GM04503 (cell line): ENCODE results near the gene METTL26.
A peak's percentile ranks its signal among the peaks of the same experiment; 100 is the strongest.

Experiments used
- DNase-seq: peaks from one replicate; pipeline ENCODE4 v3.0.0-alpha.2; 2012; ENCODE audit warnings: low read depth

The METTL26 gene

DNA sequence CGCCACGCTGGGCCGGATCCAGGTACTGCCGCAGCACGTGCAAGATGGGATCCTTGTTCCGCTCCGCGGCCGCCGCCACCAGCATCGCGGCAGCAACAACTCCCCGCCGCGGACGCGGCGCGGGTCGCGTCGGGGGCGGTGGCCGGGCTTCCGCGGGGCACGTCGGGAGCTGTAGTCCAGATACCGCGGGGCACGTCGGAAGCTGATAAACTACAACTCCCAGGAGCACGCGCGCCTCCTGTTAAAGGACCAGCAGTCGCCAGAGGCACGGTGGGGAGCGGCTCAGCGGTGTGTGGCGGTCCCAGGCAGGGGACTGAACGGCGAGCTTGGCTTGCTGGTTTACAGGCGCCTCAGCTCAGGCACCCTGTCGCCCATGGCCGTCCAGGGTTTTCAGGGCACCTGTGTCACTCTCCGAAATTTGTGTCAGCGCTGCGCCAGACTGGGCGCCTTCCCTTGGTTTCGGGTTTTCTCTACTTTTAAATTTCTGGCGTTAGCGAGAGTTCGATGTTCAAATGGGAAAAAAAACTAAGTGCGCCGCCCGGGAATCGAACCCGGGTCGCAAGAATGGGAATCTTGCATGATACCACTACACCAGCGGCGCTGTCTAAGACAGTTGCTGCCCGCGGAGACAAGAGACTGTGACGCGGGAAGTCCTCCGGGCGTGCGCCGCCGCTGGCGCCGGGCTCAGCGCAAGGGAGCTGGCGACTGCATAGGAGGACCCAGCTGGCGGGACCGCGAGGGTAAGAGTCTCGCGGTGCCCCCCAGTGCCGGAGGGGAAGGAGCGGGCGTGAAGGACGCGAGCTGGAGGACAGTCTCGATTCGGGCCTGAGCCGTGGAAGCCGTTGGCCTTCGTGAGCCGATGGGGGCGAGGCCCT lies at the start of gene METTL26:
Gene METTL26 (minus strand): TSS at position 100 of the 875 bp plus-strand sequence. CDS start 15 bp downstream, at position 85.
- DNase-seq = peak; percentile 63

GRCh38 chr16:684961-685696 lies 49.0 kb upstream of the METTL26 start:
- DNase-seq = no peak

DNA sequence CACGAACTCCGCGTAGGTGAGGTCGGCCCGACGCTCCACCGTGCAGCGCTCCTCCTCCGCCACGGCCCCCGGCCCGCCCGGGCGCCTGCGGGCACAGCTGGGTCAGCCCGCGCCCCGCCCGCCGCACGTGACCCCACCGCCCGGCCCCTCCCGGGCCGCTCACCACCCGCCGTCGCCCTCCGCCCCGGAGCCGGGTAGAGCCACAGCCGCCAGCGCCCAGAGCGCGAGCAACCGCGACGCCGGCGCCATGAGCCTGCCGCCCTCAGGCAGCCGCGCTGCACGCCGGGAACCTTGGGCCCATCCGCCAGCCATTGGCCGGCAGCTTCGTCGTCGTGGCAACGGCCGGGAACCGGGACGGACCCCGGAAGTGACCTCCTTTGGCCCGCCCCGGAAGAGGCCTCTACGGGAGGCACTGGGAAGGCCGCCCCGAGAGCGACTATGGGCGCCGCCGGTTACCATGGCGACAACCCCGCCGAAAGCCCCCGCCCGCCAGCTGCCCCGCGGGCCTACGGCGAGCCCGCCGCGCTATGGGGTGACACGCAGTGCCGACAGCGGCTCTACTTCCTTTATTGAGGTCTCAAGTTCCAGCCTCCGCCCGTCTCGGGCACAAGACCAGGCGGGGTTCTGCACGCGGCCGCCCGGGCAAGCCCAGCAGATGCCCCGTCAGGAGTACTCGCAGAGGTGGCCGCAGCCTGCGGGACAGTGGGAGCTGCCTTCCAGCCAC lies 48.1 kb upstream of the METTL26 start, which contains the start of gene JMJD8:
Gene JMJD8 (minus strand): TSS at position 264 of the 724 bp plus-strand sequence. CDS start 15 bp downstream, at position 249.
- peak; percentile 73 for DNase-seq

DNA sequence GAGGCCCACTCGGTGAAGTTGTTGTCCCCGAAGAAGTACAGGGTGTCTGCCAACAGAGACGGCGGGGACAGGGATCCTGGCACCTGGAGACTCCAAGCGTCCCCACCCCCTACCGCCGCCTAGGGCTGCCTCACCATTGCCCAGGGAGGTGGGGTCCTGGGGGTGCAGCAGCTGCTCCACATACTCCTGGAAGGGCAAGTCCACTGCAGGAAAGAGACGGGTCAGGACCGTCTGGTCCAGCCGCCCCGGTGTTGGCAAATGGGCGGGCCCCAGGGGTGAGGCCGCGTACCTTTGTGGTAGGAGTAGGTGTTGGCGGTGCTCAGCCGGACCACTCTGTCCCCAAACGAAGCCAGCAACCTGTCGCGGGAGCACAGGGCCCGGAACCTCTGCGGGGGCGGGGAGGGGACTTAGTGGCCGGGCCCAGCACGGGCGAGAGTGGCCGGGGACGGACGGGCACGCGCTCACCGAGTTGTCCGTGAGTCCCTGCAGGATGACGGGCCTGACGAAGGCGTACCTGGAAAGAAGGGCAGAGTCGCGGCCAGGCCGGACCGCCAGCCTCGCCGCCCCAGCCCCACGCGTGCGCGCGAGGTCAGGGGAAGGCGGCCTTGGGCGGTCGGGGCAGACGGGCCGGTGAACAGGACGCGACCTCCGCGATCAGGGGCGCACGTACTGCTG lies 47.4 kb upstream of the METTL26 start:
- DNase-seq = no peak

- no peak for DNase-seq
Measured at GRCh38 chr16:682493-683395, 46.6 kb upstream of the METTL26 start.

GRCh38 chr16:681746-682427 lies 45.8 kb upstream of the METTL26 start:
- DNase-seq = no peak

DNA sequence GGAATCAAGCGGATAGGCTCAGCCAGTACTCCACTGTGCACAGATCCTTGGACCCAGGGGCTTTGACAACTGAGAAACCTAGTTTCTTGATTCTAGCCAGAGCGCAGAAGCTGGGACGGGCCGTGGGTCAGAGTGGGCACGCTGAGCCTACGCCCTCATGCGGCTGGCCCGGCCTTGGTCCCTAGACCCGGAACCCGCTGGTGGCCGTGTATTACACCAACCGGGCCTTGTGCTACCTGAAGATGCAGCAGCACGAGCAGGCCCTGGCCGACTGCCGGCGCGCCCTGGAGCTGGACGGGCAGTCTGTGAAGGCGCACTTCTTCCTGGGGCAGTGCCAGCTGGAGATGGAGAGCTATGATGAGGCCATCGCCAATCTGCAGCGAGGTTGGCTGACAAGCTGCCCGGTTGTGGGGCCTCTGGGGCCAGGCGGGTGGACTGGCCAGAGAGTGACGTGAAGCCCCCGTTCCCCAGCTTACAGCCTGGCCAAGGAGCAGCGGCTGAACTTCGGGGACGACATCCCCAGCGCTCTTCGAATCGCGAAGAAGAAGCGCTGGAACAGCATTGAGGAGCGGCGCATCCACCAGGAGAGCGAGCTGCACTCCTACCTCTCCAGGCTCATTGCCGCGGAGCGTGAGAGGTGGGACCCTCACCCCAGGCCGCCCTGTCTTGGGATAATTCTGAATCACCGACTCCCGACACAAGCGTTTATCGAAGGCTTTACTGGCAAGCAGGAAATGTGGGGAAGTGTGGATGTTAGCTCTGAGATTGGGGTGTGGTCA lies 45.1 kb upstream of the METTL26 start:
- DNase-seq = no peak

DNA sequence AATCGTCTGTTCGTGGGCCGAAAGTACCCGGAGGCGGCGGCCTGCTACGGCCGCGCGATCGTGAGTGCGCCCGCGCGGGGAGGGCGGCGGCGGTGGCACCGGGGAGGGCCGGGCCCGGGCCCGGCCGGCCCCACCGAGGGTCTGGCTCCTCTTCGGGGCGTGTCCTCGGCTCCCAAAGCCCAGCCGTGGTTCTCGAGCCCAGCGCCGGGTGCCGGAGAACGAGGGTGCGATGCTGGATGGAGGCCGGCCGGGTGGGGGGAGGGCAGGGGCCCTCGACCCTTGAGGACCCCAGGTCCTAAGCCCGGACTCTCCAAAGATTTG lies 44.5 kb upstream of the METTL26 start:
- DNase-seq = no peak

DNA sequence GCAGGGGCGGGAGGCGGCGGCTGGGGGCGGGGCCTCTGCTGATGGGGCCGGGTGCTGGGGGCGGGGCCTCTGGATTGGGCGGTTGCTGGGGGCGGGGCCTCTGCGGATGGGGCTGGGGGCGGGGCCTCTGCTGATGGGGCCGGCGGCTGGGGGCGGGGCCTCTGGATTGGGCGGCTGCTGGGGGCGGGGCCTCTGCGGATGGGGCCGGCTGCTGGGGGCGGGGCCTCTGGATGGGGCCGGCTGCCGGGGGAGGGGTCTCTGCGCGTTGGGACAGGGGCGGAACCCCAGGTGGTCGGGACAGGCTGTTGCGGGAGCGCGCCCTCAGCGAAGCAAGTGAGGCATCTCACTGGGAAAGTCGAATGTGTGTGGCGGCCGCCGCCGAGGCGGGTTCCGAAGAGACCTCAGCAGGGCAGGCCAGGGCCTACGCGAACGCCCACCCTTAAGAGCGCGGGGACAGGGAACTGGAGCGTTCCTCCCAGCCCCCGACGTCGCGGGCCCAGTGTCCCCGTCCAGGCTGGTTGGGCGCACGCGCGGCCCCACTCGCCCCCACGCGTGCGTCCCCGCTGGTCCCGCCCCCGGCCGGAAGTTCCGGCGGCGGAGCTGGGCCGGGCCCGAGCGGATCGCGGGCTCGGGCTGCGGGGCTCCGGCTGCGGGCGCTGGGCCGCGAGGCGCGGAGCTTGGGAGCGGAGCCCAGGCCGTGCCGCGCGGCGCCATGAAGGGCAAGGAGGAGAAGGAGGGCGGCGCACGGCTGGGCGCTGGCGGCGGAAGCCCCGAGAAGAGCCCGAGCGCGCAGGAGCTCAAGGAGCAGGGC lies 43.9 kb upstream of the METTL26 start, which contains the start of gene STUB1:
Gene STUB1 (plus strand): TSS at position 597 of the 811 bp plus-strand sequence. CDS start 116 bp downstream, at position 713.
- DNase-seq = no peak

DNA sequence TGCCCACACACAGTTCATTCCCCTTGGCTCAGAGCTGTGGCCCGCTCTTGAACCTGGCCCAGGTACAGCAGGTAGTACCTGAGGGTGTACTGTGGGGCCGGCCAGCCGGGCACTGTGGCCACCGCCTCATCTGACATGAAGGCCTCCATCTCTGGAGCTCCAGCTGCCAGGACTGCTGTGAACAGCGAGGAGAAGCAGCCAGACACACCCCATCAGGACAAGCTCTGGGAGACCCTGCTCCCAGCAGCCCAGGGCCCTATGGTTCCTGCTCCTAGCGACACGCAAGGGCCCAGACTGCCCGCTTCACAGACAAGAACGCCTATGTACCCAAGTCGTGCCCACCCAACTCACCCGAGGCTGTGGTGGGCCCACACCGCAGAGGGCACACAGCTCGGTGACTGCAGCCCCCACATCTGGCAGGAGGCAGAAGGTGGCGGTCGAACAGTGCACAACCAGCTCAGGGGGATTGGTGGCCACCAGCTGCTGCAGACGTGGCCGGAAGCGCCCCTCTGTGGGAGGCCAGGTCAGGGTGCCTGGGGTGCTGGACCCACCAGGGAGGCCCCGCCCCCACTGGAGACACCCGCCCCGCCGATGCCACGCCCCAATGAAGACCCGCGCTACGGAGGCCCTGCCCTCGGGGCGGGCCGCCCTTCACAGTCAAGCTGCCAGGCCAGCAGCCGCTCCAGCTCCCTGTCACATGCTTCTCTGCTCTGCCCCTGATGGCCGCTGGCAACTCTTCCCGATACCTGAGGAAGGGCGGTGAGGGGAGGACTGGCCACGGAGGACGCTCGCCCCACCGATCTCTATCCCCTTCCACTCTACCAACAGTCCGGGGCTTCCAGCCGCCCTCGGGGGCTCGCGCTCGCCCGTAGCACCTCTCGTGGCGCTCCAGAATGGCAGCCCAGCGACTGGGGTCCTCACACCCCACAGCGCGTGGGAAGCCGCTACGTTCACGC lies 43.0 kb upstream of the METTL26 start:
- DNase-seq = no peak

DNA sequence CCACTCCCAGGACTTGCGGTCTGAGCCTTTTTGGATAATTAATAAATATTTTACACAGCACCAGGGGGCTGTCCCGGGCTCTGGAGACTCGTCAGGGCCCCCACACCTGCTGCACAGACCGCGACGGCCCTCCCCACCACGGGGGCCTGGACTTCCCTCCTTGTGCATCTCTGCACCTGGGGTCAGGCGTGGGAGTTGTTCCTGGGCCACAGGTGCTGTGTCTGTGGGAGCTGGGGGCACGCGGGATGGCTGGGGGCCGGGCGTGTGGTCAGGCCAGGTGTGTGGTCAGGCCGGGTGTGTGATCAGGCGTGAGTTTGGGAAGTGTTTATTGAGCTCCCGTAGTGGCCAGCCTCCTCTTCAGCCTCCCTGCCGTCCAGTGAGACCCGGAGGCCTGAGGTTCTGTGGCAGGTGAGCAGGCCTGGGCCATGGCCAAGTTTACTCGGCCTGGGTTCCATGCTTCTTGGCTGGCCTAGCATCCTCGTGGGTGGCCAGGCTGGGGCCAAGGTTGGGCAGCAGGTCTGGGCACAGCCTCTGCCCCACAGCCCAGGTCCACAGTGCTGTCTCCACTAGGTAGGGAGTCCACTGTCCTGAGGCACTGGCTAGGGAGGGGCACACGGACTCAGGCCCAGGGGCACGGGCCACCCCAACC lies 42.2 kb upstream of the METTL26 start:
- DNase-seq = no peak

- DNase-seq = no peak
Measured at GRCh38 chr16:677316-678190, 41.4 kb upstream of the METTL26 start.

GRCh38 chr16:676913-677312 lies 40.8 kb upstream of the METTL26 start:
- DNase-seq = no peak

- no peak for DNase-seq
Measured at GRCh38 chr16:676565-676902, 40.4 kb upstream of the METTL26 start.

GRCh38 chr16:675884-676564 lies 39.9 kb upstream of the METTL26 start:
- DNase-seq = no peak
